HG03565 (cell line): Measurements from ENCODE around the gene PCDHGB7.
"Not testable (repeated sequence)": the region's sequence is repeated elsewhere in the genome, so short reads cannot be mapped to it uniquely, and the experiment has no call there.

Source experiments
- ATAC-seq: cut with Tn5 transposase; IDR thresholded peaks from one replicate; pipeline ENCODE4 v1.9.1; 2021; ENCODE audit warnings: mild to moderate bottlenecking, moderate library complexity; ENCODE audit not compliant: unreplicated experiment

PCDHGB7 gene

DNA sequence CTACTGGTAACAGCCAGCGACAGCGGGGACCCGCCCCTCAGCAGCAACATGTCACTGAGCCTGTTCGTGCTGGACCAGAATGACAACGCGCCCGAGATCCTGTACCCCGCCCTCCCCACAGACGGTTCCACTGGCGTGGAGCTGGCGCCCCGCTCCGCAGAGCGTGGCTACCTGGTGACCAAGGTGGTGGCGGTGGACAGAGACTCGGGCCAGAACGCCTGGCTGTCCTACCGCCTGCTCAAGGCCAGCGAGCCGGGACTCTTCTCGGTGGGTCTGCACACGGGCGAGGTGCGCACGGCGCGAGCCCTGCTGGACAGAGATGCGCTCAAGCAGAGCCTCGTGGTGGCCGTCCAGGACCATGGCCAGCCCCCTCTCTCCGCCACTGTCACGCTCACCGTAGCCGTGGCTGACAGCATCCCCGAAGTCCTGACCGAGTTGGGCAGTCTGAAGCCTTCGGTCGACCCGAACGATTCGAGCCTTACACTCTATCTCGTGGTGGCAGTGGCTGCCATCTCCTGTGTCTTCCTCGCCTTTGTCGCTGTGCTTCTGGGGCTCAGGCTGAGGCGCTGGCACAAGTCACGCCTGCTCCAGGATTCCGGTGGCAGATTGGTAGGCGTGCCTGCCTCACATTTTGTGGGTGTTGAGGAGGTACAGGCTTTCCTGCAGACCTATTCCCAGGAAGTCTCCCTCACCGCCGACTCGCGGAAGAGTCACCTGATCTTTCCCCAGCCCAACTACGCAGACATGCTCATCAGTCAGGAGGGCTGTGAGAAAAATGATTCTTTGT, 22.9 kb upstream of the PCDHGB7 start:
- not testable (repeated sequence) for ATAC-seq

GRCh38 chr5:141397756-141398551, 19.5 kb upstream of the PCDHGB7 start, which contains the start of gene PCDHGB5:
TSS of gene PCDHGB5 (plus strand) at chr5:141397947. CDS start at chr5:141398128, 181 bp downstream.
- ATAC-seq = peak; percentile 90

DNA sequence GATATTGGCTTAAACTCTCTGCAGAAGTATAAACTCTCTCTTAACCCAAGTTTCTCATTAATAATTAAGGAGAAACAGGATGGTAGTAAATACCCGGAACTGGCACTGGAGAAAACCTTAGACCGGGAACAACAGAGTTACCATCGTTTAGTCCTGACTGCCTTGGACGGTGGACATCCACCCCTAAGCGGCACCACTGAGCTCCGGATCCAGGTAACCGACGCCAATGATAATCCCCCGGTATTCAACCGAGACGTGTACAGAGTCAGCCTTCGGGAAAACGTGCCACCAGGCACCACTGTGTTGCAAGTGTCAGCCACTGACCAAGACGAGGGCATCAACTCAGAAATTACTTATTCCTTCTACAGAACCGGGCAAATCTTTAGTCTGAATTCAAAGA, 18.9 kb upstream of the PCDHGB7 start:
- ATAC-seq = no peak

GRCh38 chr5:141399555-141400258, 17.8 kb upstream of the PCDHGB7 start:
- ATAC-seq = no peak

DNA sequence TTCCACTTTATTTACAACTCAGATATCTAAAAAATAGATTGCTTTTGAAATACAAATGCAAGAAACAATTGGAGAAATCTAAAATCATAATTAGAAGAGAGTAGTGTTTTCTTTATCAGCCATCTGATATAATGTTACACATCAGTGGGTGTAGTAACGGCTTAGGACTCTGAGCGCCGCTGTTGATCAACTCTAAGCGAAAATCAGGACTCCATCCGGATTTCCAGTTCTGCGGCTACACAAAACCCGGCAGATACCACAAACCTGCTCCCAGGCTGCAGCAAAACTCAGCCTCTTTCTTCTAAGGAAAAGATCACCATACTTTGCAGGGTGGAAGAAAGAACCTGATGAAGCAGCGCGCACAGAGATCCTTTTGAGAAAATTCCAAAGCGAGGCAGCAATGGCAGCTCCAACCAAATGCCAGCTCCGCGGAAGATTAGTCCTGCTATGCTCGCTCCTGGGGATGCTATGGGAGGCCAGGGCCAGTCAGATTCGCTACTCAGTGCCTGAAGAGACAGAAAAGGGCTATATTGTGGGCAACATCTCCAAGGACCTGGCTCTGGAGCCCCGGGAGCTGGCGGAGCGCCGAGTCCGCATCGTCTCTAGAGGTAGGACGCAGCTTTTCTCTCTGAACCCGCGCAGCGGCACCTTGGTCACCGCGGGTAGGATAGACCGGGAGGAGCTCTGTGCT, 14.8 kb upstream of the PCDHGB7 start, which contains the start of gene PCDHGA9:
TSS of gene PCDHGA9 (plus strand) at position 226 of the 691 bp plus-strand sequence. CDS start at position 401, 175 bp downstream.
- no peak for ATAC-seq

- ATAC-seq = no peak
These were observed 14.1 kb upstream of the PCDHGB7 start for GRCh38 chr5:141403387-141403786.

DNA sequence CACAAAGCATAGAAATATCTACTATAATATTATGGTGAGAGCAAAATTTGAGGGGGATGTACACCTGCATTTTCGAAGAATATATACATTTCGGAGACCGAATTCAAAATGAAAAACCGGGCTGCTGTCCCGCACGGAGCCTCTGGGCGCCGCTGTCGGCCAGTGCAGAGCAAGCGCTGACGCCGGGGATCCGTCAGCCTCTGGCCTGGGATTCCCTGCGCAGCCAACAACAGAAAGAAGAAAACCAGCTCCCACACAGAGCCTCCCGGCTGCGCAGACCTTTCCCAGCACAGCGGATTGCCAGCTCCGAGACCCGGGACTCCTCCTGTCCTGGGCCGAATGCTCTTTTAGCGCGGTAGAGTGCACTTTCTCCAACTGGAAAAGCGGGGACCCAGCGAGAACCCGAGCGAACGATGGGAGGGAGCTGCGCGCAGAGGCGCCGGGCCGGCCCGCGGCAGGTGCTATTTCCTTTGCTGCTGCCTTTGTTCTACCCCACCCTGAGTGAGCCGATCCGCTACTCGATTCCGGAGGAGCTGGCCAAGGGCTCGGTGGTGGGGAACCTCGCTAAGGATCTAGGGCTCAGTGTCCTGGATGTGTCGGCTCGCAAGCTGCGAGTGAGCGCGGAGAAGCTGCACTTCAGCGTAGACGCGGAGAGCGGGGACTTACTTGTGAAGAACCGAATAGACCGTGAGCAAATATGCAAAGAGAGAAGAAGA, 9.5 kb upstream of the PCDHGB7 start, which contains the start of gene PCDHGB6:
TSS of gene PCDHGB6 (plus strand) at position 232 of the 716 bp plus-strand sequence. CDS start at position 414, 182 bp downstream.
- ATAC-seq = not testable (repeated sequence)

- ATAC-seq = no peak
These were observed 7.7 kb upstream of the PCDHGB7 start for GRCh38 chr5:141409598-141410306.

GRCh38 chr5:141411575-141411974, 5.9 kb upstream of the PCDHGB7 start:
- no peak for ATAC-seq

DNA sequence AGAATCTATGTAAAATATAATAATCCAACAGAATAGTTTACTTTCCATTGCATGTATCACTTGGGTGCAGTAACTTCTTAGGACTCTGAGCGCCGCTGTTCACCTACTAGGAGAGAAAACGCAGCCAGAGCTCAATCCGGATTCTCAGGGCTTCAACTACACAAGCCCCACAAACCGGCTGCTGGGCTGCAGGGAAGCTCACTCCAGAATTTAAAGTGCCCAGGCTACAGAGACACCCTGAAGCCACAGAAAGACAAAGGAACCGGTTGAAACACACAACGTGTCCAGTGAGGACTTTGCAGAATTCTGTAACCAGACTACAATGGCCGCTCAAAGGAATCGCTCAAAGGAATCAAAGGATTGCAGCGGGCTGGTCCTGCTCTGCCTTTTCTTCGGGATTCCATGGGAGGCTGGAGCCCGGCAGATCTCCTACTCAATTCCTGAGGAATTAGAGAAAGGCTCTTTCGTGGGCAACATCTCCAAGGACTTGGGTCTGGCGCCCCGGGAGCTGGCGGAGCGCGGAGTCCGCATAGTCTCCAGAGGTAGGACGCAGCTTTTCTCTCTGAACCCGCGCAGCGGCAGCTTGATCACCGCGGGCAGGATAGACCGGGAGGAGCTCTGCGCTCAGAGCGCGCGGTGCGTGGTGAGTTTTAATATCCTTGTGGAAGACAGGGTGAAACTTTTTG, 4.5 kb upstream of the PCDHGB7 start, which contains the start of gene PCDHGA10:
TSS of gene PCDHGA10 (plus strand) at position 134 of the 686 bp plus-strand sequence. CDS start at position 323, 189 bp downstream.
- ATAC-seq = peak; percentile 73

GRCh38 chr5:141413540-141414069, 3.9 kb upstream of the PCDHGB7 start:
- ATAC-seq = no peak

- not testable (repeated sequence) for ATAC-seq
These were observed 2.8 kb upstream of the PCDHGB7 start for GRCh38 chr5:141414548-141415274.

DNA sequence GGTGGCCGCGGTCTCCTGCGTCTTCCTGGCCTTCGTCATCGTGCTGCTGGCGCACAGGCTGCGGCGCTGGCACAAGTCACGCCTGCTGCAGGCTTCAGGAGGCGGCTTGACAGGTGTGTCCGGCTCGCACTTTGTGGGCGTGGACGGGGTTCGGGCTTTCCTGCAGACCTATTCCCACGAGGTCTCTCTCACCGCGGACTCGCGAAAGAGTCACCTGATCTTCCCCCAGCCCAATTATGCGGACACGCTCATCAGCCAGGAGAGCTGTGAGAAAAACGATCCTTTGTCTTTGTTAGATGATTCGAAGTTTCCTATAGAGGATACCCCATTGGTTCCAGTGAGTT, 2.2 kb upstream of the PCDHGB7 start:
- ATAC-seq = not testable (repeated sequence)

- ATAC-seq = no peak
These were observed 1.8 kb downstream of the PCDHGB7 start for GRCh38 chr5:141419074-141419880.

DNA sequence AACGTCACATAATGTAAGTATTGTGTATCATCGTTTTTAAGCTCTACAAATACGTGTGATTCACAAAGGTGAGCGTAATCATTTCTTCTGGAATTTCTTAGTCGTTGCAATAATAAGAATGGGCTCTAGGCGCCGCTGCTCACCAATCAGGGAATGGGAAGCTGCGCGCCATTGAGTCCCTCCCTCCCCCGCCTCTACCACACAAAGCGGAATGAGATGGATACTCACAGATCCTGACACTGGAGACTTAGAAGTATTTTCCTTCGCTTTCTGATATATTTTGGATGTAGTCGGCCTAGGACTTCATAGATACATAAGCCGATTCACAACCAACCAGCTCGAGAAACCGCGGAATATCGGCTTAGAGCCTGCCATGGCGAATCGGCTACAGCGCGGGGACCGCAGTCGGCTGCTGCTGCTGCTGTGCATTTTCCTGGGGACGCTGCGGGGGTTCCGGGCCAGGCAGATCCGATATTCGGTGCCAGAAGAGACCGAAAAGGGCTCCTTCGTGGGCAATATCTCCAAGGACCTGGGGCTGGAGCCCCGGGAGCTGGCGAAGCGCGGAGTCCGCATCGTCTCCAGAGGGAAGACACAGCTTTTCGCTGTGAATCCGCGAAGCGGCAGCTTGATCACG, 3.5 kb downstream of the PCDHGB7 start, which contains the start of gene PCDHGA11:
TSS of gene PCDHGA11 (plus strand) at position 197 of the 634 bp plus-strand sequence. CDS start at position 374, 177 bp downstream.
- peak; percentile 38 for ATAC-seq

- no peak for ATAC-seq
These were observed 4.0 kb downstream of the PCDHGB7 start for GRCh38 chr5:141421489-141421855.
